ENCODE measurements around the gene TMEM182.

DNA sequence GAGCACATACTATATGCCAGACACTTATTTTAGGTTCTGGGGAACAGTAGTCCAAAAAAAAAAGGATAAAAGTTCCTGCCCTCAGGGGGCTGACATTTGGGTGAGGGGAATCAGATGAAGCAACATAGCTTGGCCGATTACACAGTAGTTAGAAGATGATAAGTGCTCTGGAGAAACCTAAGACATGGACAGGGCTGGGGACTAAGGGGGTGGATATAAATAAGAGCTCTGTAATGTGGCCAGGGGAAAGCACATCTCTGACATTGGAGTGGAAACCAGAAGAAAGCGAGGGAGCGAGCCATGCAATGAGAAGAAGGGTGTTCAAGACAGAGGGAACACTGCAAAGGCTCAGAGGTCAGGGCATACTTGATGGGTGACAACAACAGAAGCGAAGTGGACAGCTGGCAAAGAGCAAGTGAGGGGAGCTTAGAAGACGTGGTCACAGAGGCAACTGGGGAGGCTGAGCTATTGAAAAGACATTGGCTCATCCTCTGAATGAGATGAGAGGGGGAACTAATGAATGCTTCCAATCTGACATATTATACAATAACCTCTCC, 11.4 kb downstream of the TMEM182 start:
- no peak for TF ChIP-seq CTCF (IDR thresholded peaks at IDR 0.05; ENCODE audit: low read depth, low read length)
- no peak for TF ChIP-seq EZH2phosphoT487 (IDR thresholded peaks at IDR 0.05; ENCODE audit: low read depth)

Measured in OCI-LY3 (cell line).